IMR-90 (cell line): ENCODE data around the gene CFAP20.

ENCODE experiments used
- BHLHE40 ChIP-seq: fragments of 150-350 bp; IDR thresholded peaks from 2 replicates; pipeline ENCODE4 v1.6.1; 2016; ENCODE audit warnings: mild to moderate bottlenecking, low read depth, low read length
- CTCF ChIP-seq: conservative IDR thresholded peaks from 2 replicates; pipeline ENCODE4 v1.5.1; 2012; ENCODE audit warnings: mild to moderate bottlenecking, low read depth, low read length, improper control_type of control experiment
- MAFK ChIP-seq: IDR thresholded peaks from 2 replicates; pipeline ENCODE4 v1.6.1; 2012; ENCODE audit warnings: low read depth, low read length, improper control_type of control experiment
- MAZ ChIP-seq: IDR thresholded peaks from 2 replicates; pipeline ENCODE4 v1.6.1; 2012; ENCODE audit warnings: low read depth, mild to moderate bottlenecking, low read length, improper control_type of control experiment, moderate library complexity, borderline replicate concordance
- POLR2A ChIP-seq: IDR thresholded peaks from 2 replicates; pipeline ENCODE4 v1.6.1; 2012; ENCODE audit warnings: mild to moderate bottlenecking, low read depth, low read length
- RFX5 ChIP-seq: IDR thresholded peaks from 2 replicates; pipeline ENCODE4 v1.8.0; 2012; ENCODE audit warnings: low read depth, mild to moderate bottlenecking, low read length, moderate library complexity
- USF2 ChIP-seq: fragments of 150-350 bp; IDR thresholded peaks from 2 replicates; pipeline ENCODE4 v1.6.1; 2017; ENCODE audit warnings: mild to moderate bottlenecking, antibody characterized with exemption, low read length, low read depth

- TF ChIP-seq USF2 (no peak), MAZ (no peak), CTCF (no peak), BHLHE40 (no peak), POLR2A (no peak), RFX5 (no peak), MAFK (no peak)
Observed at GRCh38 chr16:58085584-58086251, 43.5 kb downstream of the CFAP20 start.
